PC-3 (cell line): ENCODE results near the gene HIVEP3. TPM values are rescaled to one million over a fixed set of nuclear protein-coding genes. Genes with fewer than 3 reads are reported as not detected.

Experiments used
- ATAC-seq: fragments of 200-7000 bp; cut with Tn5 transposase; 2 replicates; pipeline ENCODE4 v1.9.1; 2020; ENCODE audit warnings: mild to moderate bottlenecking, moderate library complexity
- BruUV-seq: library from RNA; stranded (reverse); fragments of 400-500 nt; replicated peaks from 2 replicates; lab custom pipeline; 2021; lab: Mats Ljungman, UMichigan
- CTCF ChIA-PET: fragments of 300-600 bp; sonication (Branson Sonifier 250); formaldehyde crosslinking; loops from one replicate; lab custom pipeline; 2022; ENCODE audit warnings: antibody characterized with exemption; lab: Charles Lee
- POLR2A ChIA-PET: fragments of 300-600 bp; sonication (Branson Sonifier 250); formaldehyde crosslinking; loops from one replicate; lab custom pipeline; 2022; ENCODE audit warnings: antibody characterized with exemption; ENCODE audit not compliant: unreplicated experiment; lab: Charles Lee
- DNase-seq: peaks from one replicate; pipeline ENCODE4 v3.0.0-alpha.2; 2015
- H2AFZ ChIP-seq: fragments of 300-600 bp; sonication (generic); 2 replicates; pipeline ENCODE4 v1.6.0; 2016; ENCODE audit warnings: antibody characterized with exemption, low read length
- H3F3A ChIP-seq: fragments of 300-600 bp; sonication (generic); one replicate; pipeline ENCODE4 v1.6.0; 2017; ENCODE audit warnings: antibody characterized with exemption, low read length, control low read depth, mild to moderate bottlenecking; ENCODE audit not compliant: unreplicated experiment
- H3K27ac ChIP-seq: fragments of 300-600 bp; sonication (generic); 2 replicates; pipeline ENCODE4 v1.5.1; 2016; ENCODE audit warnings: mild to moderate bottlenecking, low read length
- H3K27me3 ChIP-seq: fragments of 300-600 bp; sonication (generic); 2 replicates; pipeline ENCODE4 v1.6.1; 2016; ENCODE audit warnings: low read length, mixed read lengths
- H3K36me3 ChIP-seq: fragments of 300-600 bp; sonication (generic); 2 replicates; pipeline ENCODE4 v1.6.1; 2016; ENCODE audit warnings: low read depth, mixed run types, low read length, mixed read lengths
- H3K4me1 ChIP-seq: fragments of 300-600 bp; sonication (generic); 2 replicates; pipeline ENCODE4 v1.5.1; 2016; ENCODE audit warnings: low read length; ENCODE audit not compliant: insufficient read depth
- H3K4me2 ChIP-seq: fragments of 300-600 bp; sonication (generic); 2 replicates; pipeline ENCODE4 v1.6.0; 2016; ENCODE audit warnings: low read length
- H3K4me3 ChIP-seq: fragments of 300-600 bp; sonication (generic); 2 replicates; pipeline ENCODE4 v1.5.1; 2016; ENCODE audit warnings: mild to moderate bottlenecking, low read length, mixed read lengths
- H3K79me2 ChIP-seq: fragments of 300-600 bp; sonication (generic); 2 replicates; pipeline ENCODE4 v1.6.1; 2017; ENCODE audit warnings: low read length, mixed read lengths
- H3K9ac ChIP-seq: fragments of 300-600 bp; sonication (generic); 2 replicates; pipeline ENCODE4 v1.6.0; 2016; ENCODE audit warnings: mild to moderate bottlenecking, low read length
- H3K9me2 ChIP-seq: fragments of 300-600 bp; sonication (generic); replicated peaks from 2 replicates; pipeline ENCODE4 v1.6.1; 2016; ENCODE audit warnings: mixed run types, low read length, mixed read lengths
- H3K9me3 ChIP-seq: fragments of 300-600 bp; sonication (generic); 2 replicates; pipeline ENCODE4 v1.6.1; 2016; ENCODE audit warnings: low read length, mixed read lengths
- H4K20me1 ChIP-seq: fragments of 300-600 bp; sonication (generic); 2 replicates; pipeline ENCODE4 v1.6.1; 2016; ENCODE audit warnings: low read length, mixed read lengths
- CTCF ChIP-seq: fragments of 300-600 bp; sonication (generic); conservative IDR thresholded peaks from 2 replicates; pipeline ENCODE4 v1.5.1; 2017; ENCODE audit warnings: antibody characterized with exemption, low read depth, mild to moderate bottlenecking, low read length
- EZH2 ChIP-seq: fragments of 300-600 bp; sonication (generic); IDR thresholded peaks from one replicate; pipeline ENCODE4 v1.6.1; 2017; ENCODE audit warnings: antibody characterized with exemption, mild to moderate bottlenecking, low read length; ENCODE audit not compliant: unreplicated experiment
- EZH2phosphoT487 ChIP-seq: fragments of 300-600 bp; sonication (generic); IDR thresholded peaks from 2 replicates; pipeline ENCODE4 v1.6.1; 2018; ENCODE audit warnings: mild to moderate bottlenecking, antibody characterized with exemption, low read length, borderline replicate concordance
- intact Hi-C: fragments of 100-400 bp; cut with micrococcal nuclease; formaldehyde crosslinking; loops from 2 replicates; pipeline ENCODE4 v1.9.0; 2023
- total RNA-seq: library from RNA; depleted of rRNA; stranded (reverse); fragments of >200 nt; gene quantifications from 2 replicates; pipeline ENCODE4 v1.2.3, GENCODE V29; 2014

HIVEP3 gene
- total RNA-seq, 1 experiment from 2014 or later: 9.8 TPM

- no TSS peak for BruUV-seq
- no peaks in the 10 kb centered on the region for H3K9me2 ChIP-seq
- H3F3A ChIP-seq: no peaks in the 10 kb centered on the region
- TF ChIP-seq EZH2: no peak
- TF ChIP-seq CTCF: no peak
- no peak for TF ChIP-seq EZH2phosphoT487
- H3K4me2 ChIP-seq: no peak overlapping the region
- H3K27me3 ChIP-seq: no peaks in the 10 kb centered on the region
- H3K4me3 ChIP-seq: no peak overlapping the region
- H3K9me3 ChIP-seq: no peaks in the 10 kb centered on the region
- intact Hi-C loops: no loop called here
- H3K36me3 ChIP-seq: no peaks in the 10 kb centered on the region
- DNase-seq (no peak), ATAC-seq (no peak)
- H3K9ac ChIP-seq: no peak overlapping the region
- no peaks in the 10 kb centered on the region for H4K20me1 ChIP-seq
- ChIA-PET CTCF (no interaction called here), POLR2A (no interaction called here)
- no peak overlapping the region for H3K27ac ChIP-seq
- no peak overlapping the region for H2AFZ ChIP-seq
- H3K79me2 ChIP-seq: peaks cover 54% of the 10 kb centered on the region
- H3K4me1 ChIP-seq: peaks cover 37% of the 10 kb centered on the region
Observed at GRCh38 chr1:41883507-41883906, 35.2 kb downstream of the HIVEP3 start.

- ChIA-PET CTCF (no interaction called here), POLR2A (interaction anchor here (0.6 kb wide), 1 partner anchor 285 kb away, joined by 3 read pairs; no protein-coding TSS in a partner anchor)
- intact Hi-C loops: no loop called here
- Histone ChIP-seq H3K9me2 (no peaks in the 10 kb centered on the region), H3K9ac (peak overlapping the region; percentile 38), H3F3A (no peaks in the 10 kb centered on the region), H2AFZ (peak overlapping the region; percentile 29), H3K4me2 (peak overlapping the region; percentile 65), H3K79me2 (peaks cover 58% of the 10 kb centered on the region), H3K27ac (peak overlapping the region; percentile 74), H4K20me1 (no peaks in the 10 kb centered on the region), H3K4me1 (peaks cover 42% of the 10 kb centered on the region), H3K27me3 (no peaks in the 10 kb centered on the region), H3K36me3 (no peaks in the 10 kb centered on the region), H3K4me3 (peak overlapping the region; percentile 18; the same call in 1 of the 2 replicates), H3K9me3 (no peaks in the 10 kb centered on the region)
- TF ChIP-seq EZH2 (no peak), CTCF (no peak), EZH2phosphoT487 (no peak)
- ATAC-seq (peak; percentile 14), DNase-seq (peak; percentile 21)
- BruUV-seq: no TSS peak
Observed at GRCh38 chr1:41882486-41882885, 36.2 kb downstream of the HIVEP3 start.

GRCh38 chr1:41882068-41882477 lies 36.6 kb downstream of the HIVEP3 start:
- Histone ChIP-seq H3K9ac (peak overlapping the region; percentile 38), H2AFZ (peak overlapping the region; percentile 29), H3K9me3 (no peaks in the 10 kb centered on the region), H3K36me3 (no peaks in the 10 kb centered on the region), H3K4me1 (peaks cover 42% of the 10 kb centered on the region), H3K79me2 (peaks cover 58% of the 10 kb centered on the region), H3K4me2 (peak overlapping the region; percentile 65), H3K4me3 (peak overlapping the region; percentile 18; the same call in 1 of the 2 replicates), H3K27me3 (no peaks in the 10 kb centered on the region), H3F3A (no peaks in the 10 kb centered on the region), H3K9me2 (no peaks in the 10 kb centered on the region), H4K20me1 (no peaks in the 10 kb centered on the region), H3K27ac (peak overlapping the region; percentile 74)
- DNase-seq: peak; percentile 81
- ChIA-PET POLR2A (no interaction called here), CTCF (no interaction called here)
- intact Hi-C loops: no loop called here
- no peak for TF ChIP-seq CTCF
- TF ChIP-seq EZH2phosphoT487: no peak
- no TSS peak for BruUV-seq
- ATAC-seq: peak; percentile 36
